IPS-18a (cell line): ENCODE results near the gene ATXN10.

ENCODE experiments used
- H3K27ac ChIP-seq: one replicate; pipeline ENCODE4 v1.5.1; 2013; ENCODE audit warnings: low read length
- H3K27me3 ChIP-seq: one replicate; pipeline ENCODE4 v1.6.1; 2013; ENCODE audit warnings: mild to moderate bottlenecking, low read length; ENCODE audit not compliant: control insufficient read depth, insufficient read depth
- H3K36me3 ChIP-seq: one replicate; pipeline ENCODE4 v1.6.1; 2013; ENCODE audit warnings: low read depth, low read length; ENCODE audit not compliant: control insufficient read depth
- H3K4me1 ChIP-seq: one replicate; pipeline ENCODE4 v1.6.1; 2013; ENCODE audit warnings: low read depth, low read length; ENCODE audit not compliant: control insufficient read depth
- H3K4me3 ChIP-seq: one replicate; pipeline ENCODE4 v1.5.1; 2013; ENCODE audit warnings: low read length
- H3K9ac ChIP-seq: one replicate; pipeline ENCODE4 v1.6.1; 2013; ENCODE audit warnings: mild to moderate bottlenecking, low read length, moderate library complexity
- H3K9me3 ChIP-seq: one replicate; pipeline ENCODE4 v1.6.1; 2013; ENCODE audit warnings: low read depth, low read length; ENCODE audit not compliant: control insufficient read depth

ATXN10 gene

GRCh38 chr22:45802054-45802453 lies 130.4 kb downstream of the ATXN10 start:
- Histone ChIP-seq H3K4me1 (no peaks in the 10 kb centered on the region), H3K4me3 (no peak overlapping the region), H3K9ac (no peak overlapping the region), H3K36me3 (peaks cover 4% of the 10 kb centered on the region), H3K27ac (no peak overlapping the region), H3K9me3 (no peaks in the 10 kb centered on the region), H3K27me3 (no peaks in the 10 kb centered on the region)

- no peak overlapping the region for H3K27ac ChIP-seq
Observed at GRCh38 chr22:45804319-45804985, 132.8 kb downstream of the ATXN10 start.

GRCh38 chr22:45804986-45805325 lies 133.3 kb downstream of the ATXN10 start:
- H3K4me3 ChIP-seq: no peak overlapping the region

More at GRCh38 chr22:45804319-45804985, 132.8 kb downstream of the ATXN10 start:
- no peak overlapping the region for H3K9ac ChIP-seq
- H3K9me3 ChIP-seq: no peaks in the 10 kb centered on the region
- H3K4me1 ChIP-seq: no peaks in the 10 kb centered on the region
- no peaks in the 10 kb centered on the region for H3K27me3 ChIP-seq
- no peak overlapping the region for H3K4me3 ChIP-seq
- peaks cover 7% of the 10 kb centered on the region for H3K36me3 ChIP-seq

GRCh38 chr22:45805413-45805812 lies 133.8 kb downstream of the ATXN10 start:
- peaks cover 7% of the 10 kb centered on the region for H3K36me3 ChIP-seq
- H3K4me3 ChIP-seq: no peak overlapping the region
- no peaks in the 10 kb centered on the region for H3K27me3 ChIP-seq
- no peak overlapping the region for H3K9ac ChIP-seq
- no peaks in the 10 kb centered on the region for H3K9me3 ChIP-seq
- no peaks in the 10 kb centered on the region for H3K4me1 ChIP-seq
- no peak overlapping the region for H3K27ac ChIP-seq

More at GRCh38 chr22:45804986-45805325, 133.3 kb downstream of the ATXN10 start:
- no peak overlapping the region for H3K9ac ChIP-seq
- no peaks in the 10 kb centered on the region for H3K4me1 ChIP-seq
- no peaks in the 10 kb centered on the region for H3K27me3 ChIP-seq
- H3K36me3 ChIP-seq: peaks cover 7% of the 10 kb centered on the region
- no peaks in the 10 kb centered on the region for H3K9me3 ChIP-seq
- H3K27ac ChIP-seq: no peak overlapping the region

GRCh38 chr22:45807156-45807915 lies 135.7 kb downstream of the ATXN10 start:
- H3K9ac ChIP-seq: no peak overlapping the region

GRCh38 chr22:45812910-45813309 lies 141.3 kb downstream of the ATXN10 start:
- Histone ChIP-seq H3K36me3 (peaks cover 17% of the 10 kb centered on the region), H3K9me3 (no peaks in the 10 kb centered on the region), H3K27me3 (no peaks in the 10 kb centered on the region), H3K4me3 (no peak overlapping the region), H3K4me1 (peaks cover 3% of the 10 kb centered on the region), H3K27ac (no peak overlapping the region), H3K9ac (no peak overlapping the region)

More at GRCh38 chr22:45807156-45807915, 135.7 kb downstream of the ATXN10 start:
- Histone ChIP-seq H3K4me3 (no peak overlapping the region), H3K36me3 (peaks cover 13% of the 10 kb centered on the region), H3K4me1 (no peaks in the 10 kb centered on the region), H3K9me3 (no peaks in the 10 kb centered on the region), H3K27me3 (no peaks in the 10 kb centered on the region), H3K27ac (no peak overlapping the region)

GRCh38 chr22:45814198-45814597 lies 142.6 kb downstream of the ATXN10 start:
- Histone ChIP-seq H3K36me3 (peaks cover 11% of the 10 kb centered on the region), H3K4me3 (no peak overlapping the region), H3K27ac (no peak overlapping the region), H3K9me3 (no peaks in the 10 kb centered on the region), H3K4me1 (peaks cover 11% of the 10 kb centered on the region), H3K27me3 (no peaks in the 10 kb centered on the region), H3K9ac (no peak overlapping the region)

- Histone ChIP-seq H3K4me1 (peaks cover 11% of the 10 kb centered on the region), H3K9me3 (no peaks in the 10 kb centered on the region), H3K4me3 (no peak overlapping the region), H3K27me3 (no peaks in the 10 kb centered on the region), H3K36me3 (peaks cover 9% of the 10 kb centered on the region), H3K9ac (no peak overlapping the region), H3K27ac (no peak overlapping the region)
Observed at GRCh38 chr22:45816776-45817175, 145.1 kb downstream of the ATXN10 start.

- peaks cover 11% of the 10 kb centered on the region for H3K4me1 ChIP-seq
- no peaks in the 10 kb centered on the region for H3K27me3 ChIP-seq
- peaks cover 5% of the 10 kb centered on the region for H3K36me3 ChIP-seq
- no peaks in the 10 kb centered on the region for H3K9me3 ChIP-seq
- H3K27ac ChIP-seq: no peak overlapping the region
- no peak overlapping the region for H3K4me3 ChIP-seq
- no peak overlapping the region for H3K9ac ChIP-seq
Observed at GRCh38 chr22:45817745-45818423, 146.2 kb downstream of the ATXN10 start.

- H3K27ac ChIP-seq: no peak overlapping the region
- H3K27me3 ChIP-seq: no peaks in the 10 kb centered on the region
- H3K36me3 ChIP-seq: peaks cover 5% of the 10 kb centered on the region
Observed at GRCh38 chr22:45818424-45819085, 146.9 kb downstream of the ATXN10 start.

GRCh38 chr22:45819305-45819704 lies 147.7 kb downstream of the ATXN10 start:
- H3K9me3 ChIP-seq: no peaks in the 10 kb centered on the region
- no peaks in the 10 kb centered on the region for H3K27me3 ChIP-seq

More at GRCh38 chr22:45818424-45819085, 146.9 kb downstream of the ATXN10 start:
- H3K4me3 ChIP-seq: no peak overlapping the region
- H3K9ac ChIP-seq: no peak overlapping the region
- peaks cover 11% of the 10 kb centered on the region for H3K4me1 ChIP-seq
- H3K9me3 ChIP-seq: no peaks in the 10 kb centered on the region

More at GRCh38 chr22:45819305-45819704, 147.7 kb downstream of the ATXN10 start:
- H3K4me1 ChIP-seq: peaks cover 11% of the 10 kb centered on the region
- peaks cover 2% of the 10 kb centered on the region for H3K36me3 ChIP-seq
- no peak overlapping the region for H3K27ac ChIP-seq
- no peak overlapping the region for H3K4me3 ChIP-seq
- H3K9ac ChIP-seq: no peak overlapping the region
